Smooth muscle cell (in vitro differentiated cells): ENCODE data around the gene CAMP. TPM values are rescaled to one million over a fixed set of nuclear protein-coding genes. Genes with fewer than 3 reads are reported as not detected.

Source experiments
- DNase-seq: peaks from one replicate; lab custom pipeline; 2025; ENCODE audit not compliant: unreplicated experiment; lab: John Stamatoyannopoulos, UW
- H2AFZ ChIP-seq: fragments of 200-600 bp; sonication (generic); 2 replicates; pipeline ENCODE4 v1.6.0; 2016; ENCODE audit warnings: antibody characterized with exemption, low read depth, mild to moderate bottlenecking
- H3F3A ChIP-seq: fragments of 200-600 bp; sonication (generic); 2 replicates; pipeline ENCODE4 v1.6.0; 2017; ENCODE audit warnings: antibody characterized with exemption, low read depth
- H3K27ac ChIP-seq: fragments of 200-600 bp; sonication (generic); 2 replicates; pipeline ENCODE4 v1.5.1; 2016; ENCODE audit warnings: low read depth, mild to moderate bottlenecking
- H3K27me3 ChIP-seq: fragments of 200-600 bp; sonication (generic); 2 replicates; pipeline ENCODE4 v1.6.1; 2016; ENCODE audit warnings: low read depth, mild to moderate bottlenecking
- H3K36me3 ChIP-seq: fragments of 200-600 bp; sonication (generic); 2 replicates; pipeline ENCODE4 v1.5.1; 2016; ENCODE audit warnings: low read depth
- H3K4me1 ChIP-seq: fragments of 200-600 bp; sonication (generic); 2 replicates; pipeline ENCODE4 v1.5.1; 2016; ENCODE audit warnings: low read depth
- H3K4me2 ChIP-seq: fragments of 200-600 bp; sonication (generic); 2 replicates; pipeline ENCODE4 v1.6.0; 2016; ENCODE audit warnings: mild to moderate bottlenecking
- H3K4me3 ChIP-seq: fragments of 200-600 bp; sonication (generic); 2 replicates; pipeline ENCODE4 v1.5.1; 2016; ENCODE audit warnings: mild to moderate bottlenecking
- H3K79me2 ChIP-seq: fragments of 200-600 bp; sonication (generic); 2 replicates; pipeline ENCODE4 v1.6.0; 2016; ENCODE audit warnings: low read depth, mild to moderate bottlenecking
- H3K9ac ChIP-seq: fragments of 200-600 bp; sonication (generic); 2 replicates; pipeline ENCODE4 v1.6.0; 2016; ENCODE audit warnings: low read depth
- H3K9me3 ChIP-seq: fragments of 200-600 bp; sonication (generic); replicated peaks from 2 replicates; pipeline ENCODE4 v1.5.1; 2016; ENCODE audit warnings: low read depth
- H4K20me1 ChIP-seq: fragments of 200-600 bp; sonication (generic); 2 replicates; pipeline ENCODE4 v1.6.0; 2016; ENCODE audit warnings: low read depth
- WGBS: methylation state at CpG from one replicate; pipeline ENCODE4 v1.1.7; 2016; ENCODE audit warnings: low lambda C conversion rate; 5-methylcytosine and 5-hydroxymethylcytosine counted together
- polyA plus RNA-seq: library from polyadenylated mRNA; unstranded; fragments of >200 nt; fragmentation: Nextera tagmentation; extraction: Ambion mirVana; gene quantifications from 2 replicates; pipeline ENCODE4 v1.2.1, GENCODE V29; 2016
- total RNA-seq: library from RNA; depleted of rRNA; stranded (reverse); fragments of >200 nt; gene quantifications from 2 replicates; pipeline ENCODE4 v1.2.3, GENCODE V29; 2014
- TF ChIP-seq, protein P1 (sequence below): fragments of 200-600 bp; sonication (generic); IDR thresholded peaks from 2 replicates; pipeline ENCODE4 v1.5.1; 2017; ENCODE audit warnings: borderline replicate concordance, mild to moderate bottlenecking, antibody characterized with exemption; ENCODE audit not compliant: insufficient read depth, poor library complexity, severe bottlenecking

CAMP gene
- total and polyA plus RNA-seq, 2 experiments from 2014 or later = not detected

GRCh38 chr3:48215019-48215418 lies 8.3 kb upstream of the CAMP start:
- H3K36me3 ChIP-seq = no peaks in the 10 kb centered on the region
- H4K20me1 ChIP-seq = no peaks in the 10 kb centered on the region
- H3K4me2 ChIP-seq = no peak overlapping the region
- no peak overlapping the region for H3K4me3 ChIP-seq
- DNase-seq = no peak
- H3K9ac ChIP-seq = no peak overlapping the region
- H3K27ac ChIP-seq = no peak overlapping the region
- no peaks in the 10 kb centered on the region for H3K79me2 ChIP-seq
- 86% methylated on average over 3 of the region's 3 CpGs for WGBS
- no peak overlapping the region for H2AFZ ChIP-seq
- H3K4me1 ChIP-seq = no peaks in the 10 kb centered on the region
- H3F3A ChIP-seq = no peaks in the 10 kb centered on the region
- TF ChIP-seq, protein P1, sequence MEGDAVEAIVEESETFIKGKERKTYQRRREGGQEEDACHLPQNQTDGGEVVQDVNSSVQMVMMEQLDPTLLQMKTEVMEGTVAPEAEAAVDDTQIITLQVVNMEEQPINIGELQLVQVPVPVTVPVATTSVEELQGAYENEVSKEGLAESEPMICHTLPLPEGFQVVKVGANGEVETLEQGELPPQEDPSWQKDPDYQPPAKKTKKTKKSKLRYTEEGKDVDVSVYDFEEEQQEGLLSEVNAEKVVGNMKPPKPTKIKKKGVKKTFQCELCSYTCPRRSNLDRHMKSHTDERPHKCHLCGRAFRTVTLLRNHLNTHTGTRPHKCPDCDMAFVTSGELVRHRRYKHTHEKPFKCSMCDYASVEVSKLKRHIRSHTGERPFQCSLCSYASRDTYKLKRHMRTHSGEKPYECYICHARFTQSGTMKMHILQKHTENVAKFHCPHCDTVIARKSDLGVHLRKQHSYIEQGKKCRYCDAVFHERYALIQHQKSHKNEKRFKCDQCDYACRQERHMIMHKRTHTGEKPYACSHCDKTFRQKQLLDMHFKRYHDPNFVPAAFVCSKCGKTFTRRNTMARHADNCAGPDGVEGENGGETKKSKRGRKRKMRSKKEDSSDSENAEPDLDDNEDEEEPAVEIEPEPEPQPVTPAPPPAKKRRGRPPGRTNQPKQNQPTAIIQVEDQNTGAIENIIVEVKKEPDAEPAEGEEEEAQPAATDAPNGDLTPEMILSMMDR = no peak
- no peaks in the 10 kb centered on the region for H3K9me3 ChIP-seq
- no peaks in the 10 kb centered on the region for H3K27me3 ChIP-seq

- no peaks in the 10 kb centered on the region for H3K79me2 ChIP-seq
- no peaks in the 10 kb centered on the region for H3K27me3 ChIP-seq
- H3F3A ChIP-seq = no peaks in the 10 kb centered on the region
- no peaks in the 10 kb centered on the region for H3K36me3 ChIP-seq
- DNase-seq = no peak
- TF ChIP-seq, protein P1 = no peak
- no peaks in the 10 kb centered on the region for H4K20me1 ChIP-seq
- no peak overlapping the region for H3K4me3 ChIP-seq
- H3K4me1 ChIP-seq = no peaks in the 10 kb centered on the region
- no peak overlapping the region for H3K9ac ChIP-seq
- H3K9me3 ChIP-seq = no peaks in the 10 kb centered on the region
- no peak overlapping the region for H2AFZ ChIP-seq
- no peak overlapping the region for H3K27ac ChIP-seq
- WGBS = 54% methylated on average over 4 of the region's 4 CpGs
- H3K4me2 ChIP-seq = no peak overlapping the region
Measured at GRCh38 chr3:48215466-48215865, 7.8 kb upstream of the CAMP start.

DNA sequence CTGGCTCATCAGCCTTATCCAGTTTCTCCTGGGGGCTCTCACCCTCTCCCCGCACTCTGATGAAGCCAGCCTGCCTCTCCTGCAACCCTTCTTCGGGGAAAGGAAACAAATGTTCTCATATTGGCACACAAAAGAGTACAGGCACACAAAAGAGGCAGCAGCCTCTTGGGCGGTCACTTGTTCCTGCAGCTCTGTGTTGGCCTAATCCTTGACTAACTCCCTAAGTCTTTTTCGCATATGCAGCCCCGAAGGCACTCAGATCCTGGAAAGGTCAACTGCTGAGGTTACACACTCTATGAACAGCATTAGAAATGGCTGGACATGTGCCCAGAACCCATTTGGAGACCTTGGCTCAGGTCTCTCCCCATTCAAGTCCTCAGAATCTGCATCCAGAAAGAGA lies 7.4 kb upstream of the CAMP start:
- WGBS = 88% methylated on average over 5 of the region's 5 CpGs
- H3K36me3 ChIP-seq = no peaks in the 10 kb centered on the region

GRCh38 chr3:48217449-48217848 lies 5.8 kb upstream of the CAMP start:
- Histone ChIP-seq H3K27me3 (no peaks in the 10 kb centered on the region), H3K9me3 (no peaks in the 10 kb centered on the region), H3F3A (no peaks in the 10 kb centered on the region), H3K4me3 (no peak overlapping the region), H3K4me1 (no peaks in the 10 kb centered on the region), H4K20me1 (no peaks in the 10 kb centered on the region), H3K4me2 (no peak overlapping the region), H3K27ac (no peak overlapping the region), H3K9ac (no peak overlapping the region), H3K79me2 (no peaks in the 10 kb centered on the region), H3K36me3 (no peaks in the 10 kb centered on the region), H2AFZ (no peak overlapping the region)
- WGBS = 92% methylated on average over 4 of the region's 4 CpGs
- TF ChIP-seq, protein P1 = no peak
- no peak for DNase-seq

More for the DNA sequence above, 7.4 kb upstream of the CAMP start:
- Histone ChIP-seq H3K27ac (no peak overlapping the region), H3K4me1 (no peaks in the 10 kb centered on the region), H3K79me2 (no peaks in the 10 kb centered on the region), H3K4me2 (no peak overlapping the region), H3K9me3 (no peaks in the 10 kb centered on the region), H3K9ac (no peak overlapping the region), H3K27me3 (no peaks in the 10 kb centered on the region), H2AFZ (no peak overlapping the region), H4K20me1 (no peaks in the 10 kb centered on the region), H3F3A (no peaks in the 10 kb centered on the region), H3K4me3 (no peak overlapping the region)
- TF ChIP-seq, protein P1 = no peak
- no peak for DNase-seq
